ENCODE results near the gene ANKRD23. TPM values are rescaled to one million over a fixed set of nuclear protein-coding genes. Genes with fewer than 3 reads are reported as not detected.
A peak's percentile ranks its signal among the peaks of the same experiment; 100 is the strongest.

Gene ANKRD23
- total and polyA plus RNA-seq, 2 of the 8 experiments (the other 6 are each of a cell fraction or from before 2014, with no cell fraction given), result 3.4 to 3.5 TPM

GRCh38 chr2:96839293-96839874, 4.4 kb downstream of the ANKRD23 start:
- H3K18ac ChIP-seq (ENCODE audit: extremely low read depth, low read length), result no peak overlapping the region; the same call in 1 of the 2 replicates
- no peak for FAIRE-seq

More at GRCh38 chr2:96839293-96839874, 4.4 kb downstream of the ANKRD23 start:
- H3K23ac ChIP-seq (ENCODE audit: insufficient read length), result no peak overlapping the region
- no peaks in the 10 kb centered on the region for H3K9me3 ChIP-seq (ENCODE audit: insufficient read depth in 2 of 2, low read depth in 1 of 2, low read length in 1 of 2)
- H4K20me1 ChIP-seq (replicated peaks in 1 of 2; ENCODE audit: control insufficient read depth in 1 of 2, insufficient read depth in 2 of 2, low read length in 2 of 2), result peaks cover 3 to 6% of the 10 kb centered on the region in 2 experiments
- H4K8ac ChIP-seq (ENCODE audit: extremely low read depth, insufficient read depth, low read length), result 0 out of 2 replicates have a peak overlapping the region, but pooled peaks have one; percentile 18
- no peak overlapping the region for H2AFZ ChIP-seq (ENCODE audit: low read length)
- H3K4ac ChIP-seq (replicated peaks; ENCODE audit: insufficient read length, low read depth, low read length), result no peak overlapping the region
- H2BK120ac ChIP-seq (replicated peaks; ENCODE audit: low read depth, low read length), result no peak overlapping the region
- peak overlapping the region; percentile 39; the same call in 1 of the 2 replicates for H2BK5ac ChIP-seq (ENCODE audit: low read depth, low read length)
- no peak overlapping the region for H2BK20ac ChIP-seq (ENCODE audit: low read length)
- TF ChIP-seq POLR2AphosphoS5 (IDR thresholded peaks at IDR 0.05; ENCODE audit: low read depth, low read length) (peak; percentile 33; the same call in 1 of the 2 replicates), EP300 (IDR thresholded peaks at IDR 0.05; ENCODE audit: borderline replicate concordance in 1 of 2, low read depth in 2 of 2, low read length in 2 of 2) (no peak), POLR2A (IDR thresholded peaks at IDR 0.05; ENCODE audit: control extremely low read depth in 1 of 2, low read depth in 2 of 2, low read length in 2 of 2) (peak in 1 of 2 experiments; percentile 8; a peak in 1 of 3 replicates)
- H3K4me3 ChIP-seq (ENCODE audit: extremely low read depth in 1 of 4, insufficient read depth in 2 of 4, low read depth in 3 of 4, low read length in 4 of 4), result no peak overlapping the region
- no peak overlapping the region; the same call in 1 of the 2 replicates for H2BK12ac ChIP-seq (ENCODE audit: low read depth, low read length)
- H3K23me2 ChIP-seq (ENCODE audit: low read depth, low read length), result no peaks in the 10 kb centered on the region
- 0 out of 2 replicates have a peak overlapping the region, but pooled peaks have one; percentile 13 for H2AK5ac ChIP-seq (ENCODE audit: low read depth, low read length)
- ChIA-PET CTCF (ENCODE audit: partially characterized antibody) (interaction anchor here (1.1 to 4.9 kb wide), 4 partner anchors 18 to 108 kb away, joined by 3 to 22 read pairs (median 4); partner anchors contain the start of gene ANKRD39), POLR2A (ENCODE audit: partially characterized antibody) (interaction anchor here (1.3 to 3.3 kb wide), 7 partner anchors 9 to 117 kb away, joined by 3 to 16 read pairs (median 3); partner anchors contain the start of gene ANKRD39)
- WGBS, 2 experiments (ENCODE audit: extremely low coverage in 1 of 2, insufficient coverage in 1 of 2, insufficient read length in 1 of 2, insufficient replicate concordance in 2 of 2, low coverage in 1 of 2, low lambda C conversion rate in 2 of 2, missing lambda C conversion rate in 1 of 2), result 94% methylated on average over 25 of the region's 42 CpGs; no CpG with 5 or more reads in 1 of the 2 experiments
- H3K14ac ChIP-seq (ENCODE audit: insufficient read length), result no peak overlapping the region
- H3K79me1 ChIP-seq (ENCODE audit: low read depth, low read length), result peaks cover 5% of the 10 kb centered on the region; the same call in 1 of the 2 replicates
- no peak overlapping the region for H2BK15ac ChIP-seq (ENCODE audit: low read length)
- peaks cover 0 to 3% (median 0%) of the 10 kb centered on the region in 4 experiments; a peak in 1 of 7 replicates for H3K4me1 ChIP-seq (replicated peaks in 1 of 4; ENCODE audit: control insufficient read depth in 3 of 4, insufficient read depth in 4 of 4, low read length in 3 of 4)
- no peak overlapping the region for H3K27ac ChIP-seq (ENCODE audit: low read depth, low read length)
- DNase-seq (ENCODE audit: low read depth in 1 of 2, low spot score in 2 of 2), result peak in 1 of 2 experiments; percentile 64
- no peak overlapping the region for H3K56ac ChIP-seq (replicated peaks; ENCODE audit: insufficient read length, low read depth, low read length)
- peaks cover 0 to 14% (median 2%) of the 10 kb centered on the region in 4 experiments; a peak in 6 of 8 replicates for H3K36me3 ChIP-seq (ENCODE audit: control insufficient read depth in 2 of 4, insufficient read depth in 4 of 4, low read length in 3 of 4)
- H3K4me2 ChIP-seq (ENCODE audit: insufficient read depth in 1 of 2, low read depth in 2 of 2, low read length in 2 of 2), result no peak overlapping the region
- no peaks in the 10 kb centered on the region for H3K27me3 ChIP-seq (replicated peaks in 1 of 4; ENCODE audit: control insufficient read depth in 3 of 4, extremely low read depth in 1 of 4, insufficient read depth in 3 of 4, low read length in 3 of 4)
- H4K91ac ChIP-seq (replicated peaks; ENCODE audit: insufficient read length, low read length), result no peak overlapping the region
- no peak overlapping the region for H3K9ac ChIP-seq (replicated peaks in 1 of 4; ENCODE audit: extremely low read depth in 1 of 4, low read depth in 3 of 4, low read length in 3 of 4)
- no peak overlapping the region for H4K5ac ChIP-seq (ENCODE audit: insufficient read length, low read depth, low read length)
- no peaks in the 10 kb centered on the region for H3K79me2 ChIP-seq (ENCODE audit: control insufficient read depth in 1 of 2, insufficient read depth in 2 of 2, low read length in 2 of 2)

Measured in H1 (cell line).